Brain microvascular endothelial cell (primary cell): ENCODE data around the gene BRWD1.

Experiments
- DNase-seq: peaks from one replicate; pipeline ENCODE4 v3.0.0-alpha.2; 2020
- H3K27ac ChIP-seq: fragments of 250-450 bp; sonication (Bioruptor Pico); 2 replicates; pipeline ENCODE4 v1.5.1; 2020; ENCODE audit warnings: mild to moderate bottlenecking, moderate library complexity
- H3K27me3 ChIP-seq: fragments of 250-450 bp; sonication (Bioruptor Pico); replicated peaks from 2 replicates; pipeline ENCODE4 v1.5.1; 2020; ENCODE audit warnings: mild to moderate bottlenecking
- H3K36me3 ChIP-seq: fragments of 250-450 bp; sonication (Bioruptor Pico); replicated peaks from 2 replicates; pipeline ENCODE4 v1.5.1; 2020; ENCODE audit warnings: mild to moderate bottlenecking
- H3K4me3 ChIP-seq: 2 replicates; pipeline ENCODE4 v1.5.1; 2011; ENCODE audit warnings: low read depth, mild to moderate bottlenecking, control low read depth, low read length, moderate library complexity
- in situ Hi-C: cut with HindIII; loops from 2 replicates; pipeline ENCODE4 v1.10.0; 2017; ENCODE audit warnings: low sequenced_read_pairs, low pct_ligation_motif_present
- TF ChIP-seq, protein P1 (sequence below): IDR thresholded peaks from 2 replicates; pipeline ENCODE4 v1.5.1; 2011; ENCODE audit warnings: low read depth, mild to moderate bottlenecking, moderate library complexity, low read length, control low read depth, inconsistent platforms; ENCODE audit errors: missing control alignments

BRWD1 gene

DNA sequence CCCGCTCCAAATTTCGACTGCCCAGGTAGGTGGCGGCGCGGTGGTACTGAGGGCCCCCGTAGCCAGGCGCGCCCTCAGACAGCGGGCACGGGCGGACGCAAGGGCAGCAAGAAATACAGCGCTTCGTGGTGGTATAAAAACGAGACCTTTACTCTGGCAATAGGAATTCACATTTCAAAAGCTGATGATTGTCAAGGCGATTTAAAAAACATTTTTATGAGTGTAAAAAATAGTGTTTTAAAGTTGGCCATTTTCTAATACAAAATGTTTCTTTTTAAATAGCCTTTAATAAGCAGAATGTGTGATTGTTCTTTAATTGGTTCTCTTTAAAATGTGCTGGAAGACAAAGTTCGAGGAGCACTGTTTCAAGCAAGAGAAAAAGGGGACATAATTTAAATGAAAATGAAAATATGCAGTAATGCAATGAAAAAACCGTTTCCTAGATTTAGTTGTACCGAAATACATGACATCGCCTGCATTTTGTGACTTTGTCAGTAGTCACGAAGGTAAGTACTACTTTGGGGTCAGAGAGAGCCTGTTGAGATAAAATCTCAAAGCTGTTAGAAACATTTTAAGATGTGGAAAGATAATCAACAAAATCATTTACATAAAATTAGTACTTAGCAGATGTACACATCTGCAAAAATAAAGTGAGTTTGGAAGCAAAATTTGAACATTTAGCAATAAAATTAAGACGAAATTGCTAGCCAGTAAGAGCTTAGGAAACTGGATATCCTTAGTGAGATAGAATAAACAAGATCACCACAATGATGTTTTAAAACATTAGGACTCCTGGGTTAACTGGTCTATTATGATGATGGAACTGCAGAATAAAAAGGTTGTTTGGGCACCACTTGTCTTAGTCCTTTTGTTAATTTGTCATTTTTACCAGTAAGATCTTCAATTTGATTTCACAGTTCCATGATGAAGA is 129.1 kb downstream of the BRWD1 start:
- DNase-seq: no peak
- in situ Hi-C loops: no loop called here
- peak overlapping the region; percentile 90 for H3K4me3 ChIP-seq
- H3K36me3 ChIP-seq: peaks cover 2% of the 10 kb centered on the region
- TF ChIP-seq, protein P1, sequence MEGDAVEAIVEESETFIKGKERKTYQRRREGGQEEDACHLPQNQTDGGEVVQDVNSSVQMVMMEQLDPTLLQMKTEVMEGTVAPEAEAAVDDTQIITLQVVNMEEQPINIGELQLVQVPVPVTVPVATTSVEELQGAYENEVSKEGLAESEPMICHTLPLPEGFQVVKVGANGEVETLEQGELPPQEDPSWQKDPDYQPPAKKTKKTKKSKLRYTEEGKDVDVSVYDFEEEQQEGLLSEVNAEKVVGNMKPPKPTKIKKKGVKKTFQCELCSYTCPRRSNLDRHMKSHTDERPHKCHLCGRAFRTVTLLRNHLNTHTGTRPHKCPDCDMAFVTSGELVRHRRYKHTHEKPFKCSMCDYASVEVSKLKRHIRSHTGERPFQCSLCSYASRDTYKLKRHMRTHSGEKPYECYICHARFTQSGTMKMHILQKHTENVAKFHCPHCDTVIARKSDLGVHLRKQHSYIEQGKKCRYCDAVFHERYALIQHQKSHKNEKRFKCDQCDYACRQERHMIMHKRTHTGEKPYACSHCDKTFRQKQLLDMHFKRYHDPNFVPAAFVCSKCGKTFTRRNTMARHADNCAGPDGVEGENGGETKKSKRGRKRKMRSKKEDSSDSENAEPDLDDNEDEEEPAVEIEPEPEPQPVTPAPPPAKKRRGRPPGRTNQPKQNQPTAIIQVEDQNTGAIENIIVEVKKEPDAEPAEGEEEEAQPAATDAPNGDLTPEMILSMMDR: no peak
- no peaks in the 10 kb centered on the region for H3K27me3 ChIP-seq
- H3K27ac ChIP-seq: peak overlapping the region; percentile 81

DNA sequence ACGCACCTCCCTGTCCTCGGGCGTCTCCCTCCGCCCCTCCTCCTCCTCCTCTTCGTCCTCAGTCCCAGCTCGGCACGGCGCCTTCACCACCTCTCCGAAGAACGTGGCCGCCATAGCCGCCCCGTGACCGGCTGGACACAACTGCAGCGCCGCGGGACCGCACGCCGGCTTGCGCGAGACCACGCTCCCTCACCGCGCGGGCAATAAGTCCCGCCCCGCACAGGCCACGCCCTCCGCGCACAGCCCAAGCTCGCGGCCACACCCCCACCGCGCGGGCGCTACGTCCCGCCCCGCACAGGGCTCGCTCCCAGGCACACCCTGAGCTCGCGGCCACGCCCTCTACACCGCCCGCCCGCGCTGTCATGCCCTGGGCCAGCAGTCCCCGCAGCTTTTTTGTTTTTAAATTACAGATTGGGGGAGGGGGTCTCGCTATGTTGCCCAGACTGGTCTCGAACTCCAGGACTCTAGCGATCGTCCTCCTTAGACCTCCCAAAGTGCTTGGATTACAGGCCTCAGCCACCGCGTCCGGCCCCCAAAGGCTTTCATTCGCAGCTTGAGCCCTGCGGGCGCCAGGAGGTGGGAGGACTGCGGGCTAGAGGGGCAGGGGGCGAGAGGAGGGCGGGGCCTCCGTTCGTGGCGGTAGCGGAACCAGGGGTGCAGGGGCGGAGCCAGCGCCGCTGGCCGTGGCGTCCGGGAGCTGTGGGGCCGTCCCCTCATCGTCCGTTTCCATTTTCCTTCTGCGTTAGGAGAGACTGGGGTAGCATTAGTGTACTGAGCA is 130.0 kb downstream of the BRWD1 start, which contains the start of gene PSMG1:
TSS of gene PSMG1 (minus strand) at position 180 of the 778 bp plus-strand sequence. CDS start at position 114, 66 bp downstream.
- Histone ChIP-seq H3K27ac (peak within 1 kb of the TSS; percentile 81), H3K4me3 (peak within 1 kb of the TSS; percentile 90), H3K27me3 (no peaks in the 10 kb centered on the region), H3K36me3 (peaks cover 2% of the 10 kb centered on the region)
- TF ChIP-seq, protein P1: no peak
- peak; percentile 90 for DNase-seq
- in situ Hi-C loops: no loop called here

DNA sequence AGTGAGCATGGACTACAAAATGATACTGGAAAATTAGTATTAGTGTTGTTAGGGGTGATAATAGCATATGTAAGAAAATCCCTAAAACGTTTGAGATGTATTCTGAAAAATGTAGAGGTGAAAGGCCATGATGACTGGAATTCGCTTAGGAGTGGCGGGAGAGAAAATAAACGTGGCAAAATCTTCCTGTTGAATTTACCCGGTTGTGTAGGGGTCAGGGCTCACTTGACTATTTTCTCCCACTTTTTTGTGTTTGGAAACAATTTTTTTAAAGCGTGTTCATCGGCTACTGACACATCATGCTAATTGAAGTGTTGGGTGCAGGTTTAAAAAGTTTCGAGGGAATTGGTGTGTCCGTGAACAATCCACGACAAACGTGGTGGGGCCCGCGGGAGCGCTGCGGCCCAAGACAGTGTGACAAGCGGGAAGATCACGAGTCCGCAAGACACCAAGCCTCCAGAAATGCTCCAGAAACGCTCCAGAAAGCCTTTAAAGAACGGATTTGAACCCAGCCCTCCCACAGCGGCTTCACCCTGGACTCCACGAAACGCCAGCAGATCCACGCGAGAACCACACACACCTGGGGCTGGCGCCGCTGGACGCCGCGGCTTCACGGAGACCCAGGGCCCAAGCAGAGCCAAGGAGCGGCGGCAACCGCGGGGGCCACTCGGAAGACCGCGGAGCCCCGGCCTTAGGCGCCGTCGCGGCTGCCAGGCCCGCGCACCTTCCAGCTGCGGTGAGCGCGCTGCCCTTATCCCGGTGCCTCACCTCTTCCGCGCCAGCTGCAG is 130.8 kb downstream of the BRWD1 start:
- Histone ChIP-seq H3K27me3 (no peaks in the 10 kb centered on the region), H3K27ac (peak overlapping the region; percentile 81), H3K4me3 (peak overlapping the region; percentile 90), H3K36me3 (peaks cover 2% of the 10 kb centered on the region)
- in situ Hi-C loops: no loop called here
- peak; percentile 17 for DNase-seq
- TF ChIP-seq, protein P1: no peak

DNA sequence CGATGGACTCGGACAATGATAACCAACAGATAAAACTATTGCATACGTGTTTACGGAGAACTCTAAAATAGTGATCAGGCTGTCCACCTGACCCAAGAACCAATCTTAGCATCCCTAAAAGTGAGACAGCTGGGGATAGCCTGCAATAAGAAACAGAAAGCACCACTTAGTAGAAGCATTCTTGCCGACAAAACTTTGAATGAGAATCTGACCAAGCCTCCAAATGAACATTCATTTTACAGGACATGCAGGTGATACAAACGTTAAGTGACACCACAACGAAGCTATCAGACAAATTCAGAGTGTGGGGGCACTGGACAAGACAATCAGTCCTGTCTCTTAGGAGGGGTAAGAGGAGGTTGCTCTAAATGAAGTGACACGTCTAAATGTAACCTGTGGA is 131.4 kb downstream of the BRWD1 start:
- TF ChIP-seq, protein P1: no peak
- Histone ChIP-seq H3K27ac (no peak overlapping the region), H3K27me3 (no peaks in the 10 kb centered on the region), H3K36me3 (peaks cover 2% of the 10 kb centered on the region), H3K4me3 (peak overlapping the region; percentile 90)
- DNase-seq: no peak
- in situ Hi-C loops: no loop called here

DNA sequence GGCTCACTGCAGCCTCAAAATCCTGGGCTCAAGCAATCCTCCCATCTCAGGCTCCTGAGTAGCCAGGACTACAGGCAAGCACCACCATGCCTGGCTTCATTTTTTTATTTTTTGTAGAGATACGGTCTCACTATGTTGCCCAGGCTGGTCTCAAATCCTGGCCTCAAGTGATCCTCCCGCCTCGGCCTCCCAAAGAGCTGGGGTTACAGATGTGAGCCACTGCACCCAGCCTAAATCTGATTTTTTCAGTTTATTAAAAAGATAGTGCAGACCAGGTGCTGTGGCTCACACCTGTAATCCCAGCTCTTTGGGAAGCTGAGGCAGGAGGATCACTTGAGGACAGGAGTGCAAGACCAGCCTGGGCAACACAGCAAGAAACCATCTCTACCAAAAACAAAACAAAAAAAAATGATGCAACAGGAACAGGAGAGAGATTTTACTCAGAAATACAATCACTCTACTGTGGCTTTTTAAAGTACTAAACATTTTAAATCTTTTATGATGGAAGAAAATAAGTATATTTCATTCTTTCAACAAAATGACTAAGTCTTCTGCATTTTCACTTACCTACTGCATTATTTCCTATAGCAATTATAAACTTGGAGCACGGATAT is 132.1 kb downstream of the BRWD1 start:
- DNase-seq: no peak
- in situ Hi-C loops: no loop called here
- TF ChIP-seq, protein P1: no peak
- no peak overlapping the region for H3K27ac ChIP-seq
- H3K27me3 ChIP-seq: no peaks in the 10 kb centered on the region
- peaks cover 6% of the 10 kb centered on the region for H3K36me3 ChIP-seq
- peak overlapping the region; percentile 90 for H3K4me3 ChIP-seq
